ENCODE results near the gene SFMBT2. TPM values are rescaled to one million over a fixed set of nuclear protein-coding genes. Genes with fewer than 3 reads are reported as not detected.

The SFMBT2 gene
- total RNA-seq, 4 donors from 2014 or later: 1.2 to 5.5 (median 3.2) TPM

- no peak for DNase-seq (ENCODE audit: low spot score in 2 of 2)
- no peaks in the 10 kb centered on the region for H3K27me3 ChIP-seq
- 94% methylated on average over 2 of the region's 2 CpGs for WGBS
- TF ChIP-seq POLR2AphosphoS5 (IDR thresholded peaks at IDR 0.05) (no peak), EP300 (IDR thresholded peaks at IDR 0.05) (no peak), CTCF (IDR thresholded peaks at IDR 0.05) (no peak), POLR2A (IDR thresholded peaks at IDR 0.05) (no peak)
- peaks cover 7% of the 10 kb centered on the region for H3K36me3 ChIP-seq
- H3K4me1 ChIP-seq: no peaks in the 10 kb centered on the region
- H3K27ac ChIP-seq: no peak overlapping the region
- no peak overlapping the region for H3K4me3 ChIP-seq
- no peaks in the 10 kb centered on the region for H3K9me3 ChIP-seq
Measured at GRCh38 chr10:7157091-7157490, 253.7 kb downstream of the SFMBT2 start.

DNA sequence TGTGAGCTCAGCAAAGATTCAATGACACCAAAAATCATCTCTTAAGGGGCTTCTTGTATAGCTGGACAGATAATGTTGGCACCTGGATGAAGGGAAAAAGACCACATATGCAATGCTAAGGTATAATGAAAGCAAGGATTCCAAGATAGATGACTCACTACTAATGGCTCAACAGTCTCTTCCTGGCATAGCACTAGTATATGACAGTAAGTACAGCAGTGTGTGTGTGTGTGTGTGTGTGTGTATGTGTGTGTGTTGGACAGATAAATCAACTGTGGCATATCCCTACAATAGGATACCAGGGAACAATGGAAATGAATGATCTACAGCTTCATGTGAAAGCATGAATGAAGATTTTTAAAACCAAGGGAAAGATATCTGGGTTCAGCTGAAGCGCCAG lies 257.1 kb downstream of the SFMBT2 start:
- Histone ChIP-seq H3K9me3 (no peaks in the 10 kb centered on the region), H3K36me3 (no peaks in the 10 kb centered on the region), H3K4me3 (no peak overlapping the region), H3K27ac (no peak overlapping the region), H3K4me1 (no peaks in the 10 kb centered on the region), H3K27me3 (no peaks in the 10 kb centered on the region)
- no peak for DNase-seq (ENCODE audit: low spot score in 2 of 2)
- TF ChIP-seq POLR2AphosphoS5 (IDR thresholded peaks at IDR 0.05) (no peak), POLR2A (IDR thresholded peaks at IDR 0.05) (no peak), EP300 (IDR thresholded peaks at IDR 0.05) (no peak)
- WGBS: 90% methylated on average over 1 of the region's 1 CpG

GRCh38 chr10:7152982-7153381 lies 257.9 kb downstream of the SFMBT2 start:
- H3K9me3 ChIP-seq: no peaks in the 10 kb centered on the region
- no peaks in the 10 kb centered on the region for H3K36me3 ChIP-seq
- no peak overlapping the region for H3K4me3 ChIP-seq
- TF ChIP-seq POLR2A (IDR thresholded peaks at IDR 0.05): no peak
- no peak for TF ChIP-seq POLR2AphosphoS5 (IDR thresholded peaks at IDR 0.05)
- TF ChIP-seq EP300 (IDR thresholded peaks at IDR 0.05): no peak
- TF ChIP-seq CTCF (IDR thresholded peaks at IDR 0.05): no peak
- H3K27ac ChIP-seq: no peak overlapping the region
- WGBS: 88% methylated on average over 3 of the region's 3 CpGs
- DNase-seq (ENCODE audit: low spot score in 2 of 2): no peak
- H3K27me3 ChIP-seq: no peaks in the 10 kb centered on the region
- H3K4me1 ChIP-seq: no peaks in the 10 kb centered on the region

DNA sequence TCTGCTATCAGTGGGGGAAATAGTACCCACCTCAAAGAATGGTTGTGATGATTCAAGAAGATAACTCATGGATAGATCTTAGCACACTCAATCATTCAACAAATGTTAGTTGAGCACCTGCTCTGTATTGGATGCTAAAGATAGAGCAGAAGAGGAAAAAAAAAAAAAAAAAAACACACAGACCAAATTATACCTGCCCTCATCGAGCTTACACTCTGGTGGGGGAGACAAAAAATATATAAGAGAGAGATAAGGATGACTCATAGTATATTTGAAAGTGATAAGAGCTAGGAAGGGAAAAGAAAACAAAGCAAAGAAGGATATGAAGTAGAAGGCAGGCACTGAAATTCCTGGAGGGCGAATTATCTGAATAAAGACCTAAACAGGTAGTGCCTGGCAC lies 258.5 kb downstream of the SFMBT2 start:
- Histone ChIP-seq H3K27me3 (peaks cover 3% of the 10 kb centered on the region), H3K4me3 (no peak overlapping the region), H3K27ac (no peak overlapping the region), H3K9me3 (no peaks in the 10 kb centered on the region), H3K36me3 (no peaks in the 10 kb centered on the region), H3K4me1 (no peaks in the 10 kb centered on the region)
- no peak for DNase-seq (ENCODE audit: low spot score in 2 of 2)
- TF ChIP-seq EP300 (IDR thresholded peaks at IDR 0.05) (no peak), CTCF (IDR thresholded peaks at IDR 0.05) (no peak), POLR2AphosphoS5 (IDR thresholded peaks at IDR 0.05) (no peak), POLR2A (IDR thresholded peaks at IDR 0.05) (no peak)
- 79% methylated on average over 2 of the region's 2 CpGs for WGBS

GRCh38 chr10:7151538-7151937 lies 259.3 kb downstream of the SFMBT2 start:
- DNase-seq (ENCODE audit: low spot score in 2 of 2): no peak
- Histone ChIP-seq H3K27me3 (peaks cover 6% of the 10 kb centered on the region), H3K27ac (no peak overlapping the region), H3K36me3 (no peaks in the 10 kb centered on the region), H3K9me3 (no peaks in the 10 kb centered on the region), H3K4me1 (no peaks in the 10 kb centered on the region), H3K4me3 (no peak overlapping the region)
- no peak for TF ChIP-seq POLR2AphosphoS5 (IDR thresholded peaks at IDR 0.05)
- TF ChIP-seq POLR2A (IDR thresholded peaks at IDR 0.05): no peak
- TF ChIP-seq CTCF (IDR thresholded peaks at IDR 0.05): no peak
- no peak for TF ChIP-seq EP300 (IDR thresholded peaks at IDR 0.05)
- 63% methylated on average over 4 of the region's 4 CpGs for WGBS

DNA sequence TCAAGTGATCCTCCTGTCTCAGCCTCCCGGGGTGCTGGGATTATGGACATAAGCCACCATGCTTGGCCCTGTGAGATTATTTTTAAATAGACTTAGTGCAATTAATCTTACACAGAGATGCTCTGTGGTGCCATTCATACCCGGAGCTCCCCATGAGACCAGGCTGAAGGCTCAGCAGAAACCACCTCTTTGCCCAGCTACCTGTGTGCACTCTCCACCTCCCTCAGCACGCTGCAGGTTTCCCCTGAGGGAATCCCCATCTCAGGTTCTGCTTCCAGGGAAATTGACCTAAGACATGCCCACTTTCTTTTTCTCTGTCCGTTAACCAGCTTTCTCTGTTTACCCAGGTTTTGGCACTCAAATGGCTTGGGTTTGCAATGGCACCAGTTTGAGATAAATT lies 260.5 kb downstream of the SFMBT2 start:
- no peak for TF ChIP-seq CTCF (IDR thresholded peaks at IDR 0.05)
- TF ChIP-seq POLR2AphosphoS5 (IDR thresholded peaks at IDR 0.05): no peak
- no peak for TF ChIP-seq EP300 (IDR thresholded peaks at IDR 0.05)
- no peak for TF ChIP-seq POLR2A (IDR thresholded peaks at IDR 0.05)
- whole genome bisulfite sequencing: 84% methylated on average over 4 of the region's 4 CpGs
- Histone ChIP-seq H3K36me3 (no peaks in the 10 kb centered on the region), H3K9me3 (no peaks in the 10 kb centered on the region), H3K4me3 (no peak overlapping the region), H3K27ac (no peak overlapping the region), H3K4me1 (no peaks in the 10 kb centered on the region), H3K27me3 (peaks cover 6% of the 10 kb centered on the region)
- DNase-seq (ENCODE audit: low spot score in 2 of 2): no peak

All from suprapubic skin (tissue), 4 donors.